ENCODE results near the gene LYAR.

DNA sequence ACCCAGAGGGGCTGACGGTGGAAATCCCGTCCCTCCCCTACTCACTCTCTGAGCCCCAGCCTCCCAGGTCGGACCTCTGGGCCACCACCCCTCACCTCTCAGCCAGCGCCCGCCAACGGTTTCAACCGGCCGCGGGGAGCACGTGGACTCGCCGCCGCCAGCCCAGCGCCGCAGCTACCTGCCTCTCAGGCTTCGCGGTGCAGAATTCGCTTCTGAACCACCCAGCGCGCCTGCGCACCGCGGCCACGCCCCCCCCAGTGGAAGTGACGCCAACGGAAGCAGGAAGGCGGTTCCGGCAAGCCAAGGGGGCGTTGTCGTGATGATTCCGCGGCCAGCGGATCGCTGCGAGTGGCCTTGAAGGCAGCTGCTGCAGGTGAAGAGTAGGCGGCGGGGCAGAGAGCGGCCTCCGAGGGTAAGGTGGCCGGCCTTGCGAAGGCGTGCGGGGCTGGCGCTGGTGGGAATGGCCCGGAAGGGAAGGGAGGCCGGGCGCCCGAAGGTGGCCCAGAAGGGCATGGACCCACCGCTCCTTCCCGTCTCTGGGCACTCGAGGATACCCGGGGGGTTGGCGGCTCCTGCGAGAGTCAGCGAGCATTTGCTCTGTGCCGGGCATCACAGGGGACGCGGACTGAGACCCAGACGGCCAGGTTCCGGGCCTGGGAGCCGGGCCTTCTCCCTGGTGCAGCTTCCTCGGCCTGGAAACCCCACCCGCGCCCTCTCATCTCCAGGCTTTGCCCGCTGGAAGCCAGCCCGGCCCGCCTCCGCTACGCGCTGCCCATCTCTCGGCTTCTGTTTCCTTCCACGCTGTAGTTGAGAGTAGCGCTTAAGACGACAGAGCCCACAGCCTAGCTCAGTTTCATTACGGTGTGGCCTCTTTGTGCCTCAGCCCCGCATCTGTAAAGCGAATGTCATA lies at the start of gene LYAR, which contains the start of gene ZBTB49:
- TF ChIP-seq CTCF (conservative IDR thresholded peaks at IDR 0.05; ENCODE audit: low read length), result no peak
- no peak for TF ChIP-seq EZH2phosphoT487 (IDR thresholded peaks at IDR 0.05; ENCODE audit: borderline replicate concordance)
